VCaP (cell line): ENCODE measurements around the gene ACTN4.

Source experiments
- H3K27ac ChIP-seq: fragments of 450-650 bp; 2 replicates; pipeline ENCODE4 v1.5.1; 2017
- CTCF ChIP-seq: fragments of 450-650 bp; conservative IDR thresholded peaks from 2 replicates; pipeline ENCODE4 v1.5.1; 2017; ENCODE audit warnings: mild to moderate bottlenecking, moderate library complexity

The ACTN4 gene

GRCh38 chr19:38740932-38741331 is 93.5 kb downstream of the ACTN4 start:
- H3K27ac ChIP-seq: no peak overlapping the region
- no peak for TF ChIP-seq CTCF

- TF ChIP-seq CTCF: no peak
- no peak overlapping the region for H3K27ac ChIP-seq
These were observed 94.2 kb downstream of the ACTN4 start for GRCh38 chr19:38741670-38742069.

- no peak for TF ChIP-seq CTCF
- H3K27ac ChIP-seq: no peak overlapping the region
These were observed 94.8 kb downstream of the ACTN4 start for GRCh38 chr19:38742296-38742695.

GRCh38 chr19:38742906-38743305 is 95.5 kb downstream of the ACTN4 start:
- no peak for TF ChIP-seq CTCF
- H3K27ac ChIP-seq: no peak overlapping the region

- no peak overlapping the region for H3K27ac ChIP-seq
- TF ChIP-seq CTCF: no peak
These were observed 96.2 kb downstream of the ACTN4 start for GRCh38 chr19:38743394-38744297.

GRCh38 chr19:38744298-38744681 is 96.8 kb downstream of the ACTN4 start, which contains the start of gene CAPN12:
CAPN12 (minus strand) TSS chr19:38744474; CDS start chr19:38744165, 309 bp downstream.
- no peak for TF ChIP-seq CTCF

GRCh38 chr19:38744874-38745273 is 97.4 kb downstream of the ACTN4 start:
- no peak for TF ChIP-seq CTCF
- H3K27ac ChIP-seq: no peak overlapping the region

More at GRCh38 chr19:38744298-38744681, 96.8 kb downstream of the ACTN4 start, which contains the start of gene CAPN12:
- no peak within 1 kb of the TSS for H3K27ac ChIP-seq
